Measurements from ENCODE around the gene CPVL.

GRCh38 chr7:29145553-29146056, 732 bp downstream of the CPVL start:
- no peak for TF ChIP-seq EZH2 (IDR thresholded peaks at IDR 0.05; ENCODE audit: low read length, missing control alignments)
- no peak for TF ChIP-seq CTCF (conservative IDR thresholded peaks at IDR 0.05 in 1 of 2, IDR thresholded peaks at IDR 0.05 in 1 of 2; ENCODE audit: low read depth in 1 of 2, low read length in 2 of 2)

Measured in fibroblast of lung (primary cell).